Progenitor cell of endocrine pancreas (in vitro differentiated cells): ENCODE measurements around the gene COMP. TPM values are rescaled to one million over a fixed set of nuclear protein-coding genes. Genes with fewer than 3 reads are reported as not detected.

Source experiments
- DNase-seq: peaks from one replicate; pipeline ENCODE4 v3.0.0; 2021; ENCODE audit warnings: low spot score; ENCODE audit not compliant: unreplicated experiment
- H3K27ac Mint-ChIP-seq: 2 replicates; pipeline ENCODE4 v1.8.0; 2021; ENCODE audit warnings: mild to moderate bottlenecking, moderate library complexity, mixed read lengths
- H3K27me3 Mint-ChIP-seq: 2 replicates; pipeline ENCODE4 v1.8.0; 2021; ENCODE audit warnings: mixed read lengths
- H3K36me3 Mint-ChIP-seq: 2 replicates; pipeline ENCODE4 v1.8.0; 2022; ENCODE audit warnings: mixed read lengths; ENCODE audit not compliant: insufficient read depth
- H3K4me1 Mint-ChIP-seq: 2 replicates; pipeline ENCODE4 v1.8.0; 2021; ENCODE audit warnings: low read depth, mixed read lengths
- H3K4me3 Mint-ChIP-seq: 2 replicates; pipeline ENCODE4 v1.8.0; 2021; ENCODE audit warnings: low read depth, mild to moderate bottlenecking, moderate library complexity, mixed read lengths
- H3K9me3 Mint-ChIP-seq: 2 replicates; pipeline ENCODE4 v1.8.0; 2021; ENCODE audit warnings: low read depth, mixed read lengths
- CTCF ChIP-seq: fragments of 200-600 bp; sonication (generic); IDR thresholded peaks from one replicate; pipeline ENCODE4 v1.5.0; 2021; ENCODE audit warnings: antibody characterized with exemption, mild to moderate bottlenecking; ENCODE audit not compliant: unreplicated experiment
- total RNA-seq: library from RNA; stranded (reverse); gene quantifications from 2 replicates; pipeline ENCODE4 v1.2.1, GENCODE V29; 2021

Gene COMP
- total RNA-seq, 1 donor from 2014 or later, result 0.24 TPM

- H3K27ac Mint-ChIP-seq, result no peak overlapping the region
- no peaks in the 10 kb centered on the region for H3K4me1 Mint-ChIP-seq
- no peak for DNase-seq
- no peaks in the 10 kb centered on the region for H3K27me3 Mint-ChIP-seq
- H3K36me3 Mint-ChIP-seq, result peaks cover 4% of the 10 kb centered on the region
- H3K4me3 Mint-ChIP-seq, result no peak overlapping the region
- H3K9me3 Mint-ChIP-seq, result no peaks in the 10 kb centered on the region
- no peak for TF ChIP-seq CTCF
Observed at GRCh38 chr19:18764591-18765051, 26.5 kb downstream of the COMP start.

- DNase-seq, result no peak
- Mint-ChIP-seq H3K27ac (no peak overlapping the region), H3K36me3 (peaks cover 4% of the 10 kb centered on the region), H3K9me3 (no peaks in the 10 kb centered on the region), H3K4me3 (no peak overlapping the region), H3K4me1 (no peaks in the 10 kb centered on the region), H3K27me3 (no peaks in the 10 kb centered on the region)
- no peak for TF ChIP-seq CTCF
Observed at GRCh38 chr19:18763674-18764590, 27.2 kb downstream of the COMP start.

GRCh38 chr19:18762125-18763023, 28.7 kb downstream of the COMP start:
- Mint-ChIP-seq H3K27ac (no peak overlapping the region), H3K36me3 (peaks cover 3% of the 10 kb centered on the region), H3K4me3 (no peak overlapping the region), H3K27me3 (no peaks in the 10 kb centered on the region), H3K9me3 (no peaks in the 10 kb centered on the region), H3K4me1 (no peaks in the 10 kb centered on the region)
- no peak for TF ChIP-seq CTCF
- no peak for DNase-seq

GRCh38 chr19:18761531-18762110, 29.5 kb downstream of the COMP start:
- no peak overlapping the region for H3K27ac Mint-ChIP-seq
- H3K4me3 Mint-ChIP-seq, result no peak overlapping the region
- no peak for TF ChIP-seq CTCF
- H3K36me3 Mint-ChIP-seq, result no peaks in the 10 kb centered on the region
- H3K4me1 Mint-ChIP-seq, result no peaks in the 10 kb centered on the region
- H3K9me3 Mint-ChIP-seq, result no peaks in the 10 kb centered on the region
- no peaks in the 10 kb centered on the region for H3K27me3 Mint-ChIP-seq
- DNase-seq, result no peak
